ENCODE results near the gene SMIM5.

- TF ChIP-seq EZH2 (IDR thresholded peaks at IDR 0.05; ENCODE audit: insufficient read depth, poor library complexity, severe bottlenecking) = no peak
- no peak for TF ChIP-seq EZH2phosphoT487 (IDR thresholded peaks at IDR 0.05; ENCODE audit: insufficient read depth, low read depth)
These were observed 51.0 kb downstream of the SMIM5 start for GRCh38 chr17:75684249-75684648.

All from GM23248 (cell line).